ENCODE measurements around the gene MYPN. TPM values are rescaled to one million over a fixed set of nuclear protein-coding genes. Genes with fewer than 3 reads are reported as not detected.
A peak's percentile ranks its signal among the peaks of the same experiment; 100 is the strongest.
"Not testable (repeated sequence)": the region's sequence is repeated elsewhere in the genome, so short reads cannot be mapped to it uniquely, and the experiment has no call there.

Gene MYPN
- total RNA-seq, 1 experiment from 2014 or later: 1.5 TPM

GRCh38 chr10:68231106-68231816 is 122.0 kb downstream of the MYPN start:
- peak; percentile 51 for DNase-seq (ENCODE audit: low spot score)

DNA sequence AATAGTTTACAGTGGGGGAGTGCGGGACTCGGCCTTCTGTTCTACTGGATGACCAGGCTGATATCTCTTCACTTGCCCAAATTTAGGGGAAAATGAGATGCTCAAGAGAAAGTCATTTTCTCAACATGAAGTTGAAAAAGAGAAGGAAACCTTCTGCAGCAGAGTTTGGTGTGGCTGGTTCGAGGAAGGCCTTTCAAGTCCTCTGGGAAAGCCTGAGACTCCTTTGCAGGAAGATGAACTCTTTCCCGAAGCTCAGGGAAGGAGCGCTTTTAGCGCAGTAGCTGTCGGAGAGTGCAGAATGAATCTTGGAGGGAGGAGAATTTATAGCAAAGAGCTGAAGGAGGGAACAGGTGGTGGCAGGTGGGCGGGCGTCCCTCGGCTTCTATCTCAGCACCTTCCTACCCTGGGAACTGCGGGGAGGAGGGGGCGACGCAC is 122.5 kb downstream of the MYPN start, which contains the start of gene ATOH7:
Gene ATOH7 (minus strand): TSS at position 297 of the 435 bp plus-strand sequence. CDS start 436 bp downstream, outside the sequence.
- no peak for DNase-seq (ENCODE audit: low spot score)

- DNase-seq (ENCODE audit: low spot score): no peak
Measured at GRCh38 chr10:68233046-68233445, 123.8 kb downstream of the MYPN start.

GRCh38 chr10:68235111-68235510 is 125.8 kb downstream of the MYPN start:
- no peak for DNase-seq (ENCODE audit: low spot score)

- no peak for DNase-seq (ENCODE audit: low spot score)
Measured at GRCh38 chr10:68235581-68235980, 126.3 kb downstream of the MYPN start.

DNA sequence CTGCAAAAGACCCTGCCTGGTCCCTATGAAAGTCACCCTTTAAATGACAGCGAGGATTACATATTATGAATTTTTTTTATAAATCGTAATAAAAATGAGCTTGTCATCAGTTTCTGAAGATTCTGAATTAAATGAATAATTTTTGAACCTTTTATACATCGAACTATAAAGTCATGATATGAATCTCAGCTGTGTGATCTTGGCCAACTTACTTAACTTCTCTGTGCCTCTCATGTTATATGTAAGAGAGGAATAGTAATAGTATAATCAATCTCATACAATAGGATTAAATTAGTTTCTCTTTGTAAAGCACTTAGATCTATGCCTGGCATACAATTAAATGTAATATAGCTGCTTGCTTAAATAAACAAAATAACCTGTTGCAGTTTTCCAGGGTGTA is 127.9 kb downstream of the MYPN start:
- no peak for DNase-seq (ENCODE audit: low spot score)

- no peak for DNase-seq (ENCODE audit: low spot score)
Measured at GRCh38 chr10:68238371-68238770, 129.1 kb downstream of the MYPN start.

DNA sequence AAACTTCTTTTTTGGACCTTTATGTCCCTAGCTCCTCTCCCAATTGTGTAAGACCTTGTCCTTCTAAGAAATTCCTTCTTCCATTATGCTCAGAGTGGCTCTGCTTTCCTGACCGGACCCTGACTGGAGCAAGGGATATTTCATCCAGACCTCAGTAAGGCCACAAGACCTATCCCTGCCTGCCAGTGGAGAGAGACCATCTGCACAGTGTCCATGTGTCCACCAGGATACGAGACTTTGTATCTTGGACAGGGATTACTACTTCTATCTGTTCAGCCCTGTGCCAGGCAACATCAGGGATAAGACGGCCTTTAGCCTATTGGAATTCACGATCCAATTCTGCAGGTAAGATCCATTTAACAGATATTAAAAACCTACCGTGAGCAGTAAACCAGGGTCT is 129.8 kb downstream of the MYPN start:
- DNase-seq (ENCODE audit: low spot score): no peak

DNA sequence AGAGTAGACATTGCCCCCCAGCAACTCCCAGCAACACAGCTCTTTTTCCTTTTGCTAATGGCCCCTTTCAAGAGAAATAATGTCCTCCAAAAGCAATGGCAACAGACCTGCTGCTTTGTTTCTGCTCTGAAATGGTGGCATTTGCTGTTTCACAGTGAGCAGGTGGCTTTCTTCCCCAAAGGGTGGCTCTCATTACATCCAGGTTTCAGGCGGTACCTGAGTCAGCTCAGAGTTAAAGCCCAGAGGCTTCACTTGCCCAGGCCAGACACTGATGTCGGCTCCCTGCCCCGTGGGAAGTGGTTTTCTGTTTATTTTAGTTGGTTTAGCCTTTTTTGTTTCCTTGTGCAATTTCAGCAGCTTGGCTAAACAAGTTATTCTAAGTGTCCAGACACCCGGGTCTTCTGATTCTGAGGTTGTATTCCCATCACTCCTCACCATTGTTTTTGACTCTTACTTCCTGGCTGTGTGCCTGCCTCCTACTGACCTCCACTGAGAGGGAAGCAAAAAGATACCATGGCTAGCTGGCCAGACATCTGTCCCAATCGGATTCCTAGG is 130.4 kb downstream of the MYPN start:
- DNase-seq (ENCODE audit: low spot score): no peak

DNA sequence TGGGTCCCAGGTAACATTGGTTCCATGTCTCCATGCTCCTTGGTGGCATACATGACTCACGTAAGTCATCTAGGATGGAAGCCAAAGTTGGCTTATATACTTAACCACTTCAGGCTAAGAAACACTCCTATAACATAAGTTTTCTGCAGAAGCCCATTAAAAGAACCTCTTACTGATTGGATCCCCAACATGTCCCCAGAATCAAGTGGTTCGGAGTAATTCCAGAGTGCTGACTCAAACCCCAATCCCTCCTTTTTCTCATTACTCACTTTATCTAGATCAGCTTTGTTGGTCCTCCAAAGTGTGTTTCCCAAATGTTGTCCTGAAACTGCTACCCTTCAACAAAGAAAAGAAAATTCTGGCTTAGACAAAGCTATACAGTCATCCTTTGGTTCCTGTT is 132.8 kb downstream of the MYPN start:
- DNase-seq (ENCODE audit: low spot score): no peak

DNA sequence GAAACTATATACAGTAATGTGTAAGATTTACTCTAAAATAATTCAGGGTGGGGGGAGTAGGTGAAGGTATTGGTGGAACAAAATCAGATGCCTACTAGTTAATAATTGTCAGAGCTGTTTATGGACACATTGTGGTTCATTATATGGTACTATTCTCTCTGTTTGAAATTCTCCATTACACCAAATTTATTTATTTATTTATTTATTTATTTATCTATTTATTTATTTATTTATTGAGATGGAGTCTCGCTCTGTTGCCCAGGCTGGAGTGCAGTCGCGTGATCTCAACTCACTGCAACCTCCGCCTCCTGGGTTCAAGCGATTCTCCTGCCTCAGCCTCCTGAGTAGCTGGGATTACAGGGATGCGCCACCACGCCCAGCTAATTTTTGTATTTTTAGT is 137.1 kb downstream of the MYPN start:
- not testable (repeated sequence) for DNase-seq (ENCODE audit: low spot score)

GRCh38 chr10:68247931-68248330 is 138.6 kb downstream of the MYPN start:
- DNase-seq (ENCODE audit: low spot score): no peak

- no peak for DNase-seq (ENCODE audit: low spot score)
Measured at GRCh38 chr10:68249297-68249696, 140.0 kb downstream of the MYPN start.

DNA sequence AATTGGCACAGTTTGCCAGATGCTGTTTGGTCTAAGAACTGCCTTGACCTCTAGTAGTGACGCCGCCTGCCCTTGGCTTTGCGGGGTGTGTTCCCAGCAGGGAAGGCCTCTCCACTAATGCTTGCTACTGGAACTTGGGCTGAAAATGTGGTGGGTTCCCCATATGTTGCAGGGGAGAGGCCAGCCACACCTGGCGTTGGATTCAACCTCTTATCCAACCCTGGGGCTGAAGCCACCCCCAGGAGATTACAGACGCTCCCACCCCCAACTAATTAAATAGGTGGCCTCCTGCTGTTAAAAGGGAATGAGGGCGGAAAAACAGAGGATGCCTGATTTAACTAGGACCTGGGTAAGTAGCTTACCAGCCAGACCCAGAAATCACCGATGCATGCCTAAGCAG is 141.9 kb downstream of the MYPN start:
- no peak for DNase-seq (ENCODE audit: low spot score)

DNA sequence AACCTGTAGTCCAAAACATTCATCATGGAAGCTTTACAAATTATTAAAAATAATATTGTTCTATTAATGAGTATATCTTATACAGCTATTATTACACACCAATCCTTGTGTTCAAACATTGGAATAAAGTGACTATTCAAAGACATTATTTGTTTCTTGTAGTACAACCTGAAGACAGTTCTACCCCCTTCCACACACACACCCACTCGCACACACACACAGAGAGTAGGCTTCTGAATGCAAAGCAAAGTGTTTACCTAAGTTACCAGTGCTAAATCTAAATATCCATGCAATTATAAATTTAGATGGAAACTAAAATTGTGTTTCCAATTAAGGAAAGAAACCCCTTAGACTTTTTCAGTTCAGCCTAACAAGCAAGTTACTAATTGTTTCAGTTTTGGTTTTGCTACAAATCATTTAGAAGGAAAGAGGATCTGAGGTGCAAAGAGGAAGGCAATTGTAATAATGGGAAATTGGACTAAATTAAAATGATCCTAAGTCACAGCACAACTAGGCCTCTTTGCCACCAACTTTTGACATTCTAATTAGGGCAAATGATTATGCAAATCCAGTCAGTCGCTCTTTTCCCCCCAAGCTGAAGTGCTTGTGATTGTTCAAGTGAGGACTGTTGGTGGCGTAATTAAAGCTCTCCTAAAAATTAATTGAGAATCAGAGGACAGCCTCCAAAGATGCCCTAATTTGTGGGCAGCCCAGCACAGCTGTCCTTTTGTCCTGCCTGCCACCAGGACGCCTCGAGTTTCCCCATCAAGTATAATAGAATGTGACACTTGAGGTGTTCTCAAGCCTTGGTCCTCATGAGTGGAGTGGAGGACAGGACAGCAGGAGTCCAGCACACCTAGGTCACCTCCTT is 142.6 kb downstream of the MYPN start:
- DNase-seq (ENCODE audit: low spot score): no peak

- no peak for DNase-seq (ENCODE audit: low spot score)
Measured at GRCh38 chr10:68253346-68253745, 144.1 kb downstream of the MYPN start.

DNA sequence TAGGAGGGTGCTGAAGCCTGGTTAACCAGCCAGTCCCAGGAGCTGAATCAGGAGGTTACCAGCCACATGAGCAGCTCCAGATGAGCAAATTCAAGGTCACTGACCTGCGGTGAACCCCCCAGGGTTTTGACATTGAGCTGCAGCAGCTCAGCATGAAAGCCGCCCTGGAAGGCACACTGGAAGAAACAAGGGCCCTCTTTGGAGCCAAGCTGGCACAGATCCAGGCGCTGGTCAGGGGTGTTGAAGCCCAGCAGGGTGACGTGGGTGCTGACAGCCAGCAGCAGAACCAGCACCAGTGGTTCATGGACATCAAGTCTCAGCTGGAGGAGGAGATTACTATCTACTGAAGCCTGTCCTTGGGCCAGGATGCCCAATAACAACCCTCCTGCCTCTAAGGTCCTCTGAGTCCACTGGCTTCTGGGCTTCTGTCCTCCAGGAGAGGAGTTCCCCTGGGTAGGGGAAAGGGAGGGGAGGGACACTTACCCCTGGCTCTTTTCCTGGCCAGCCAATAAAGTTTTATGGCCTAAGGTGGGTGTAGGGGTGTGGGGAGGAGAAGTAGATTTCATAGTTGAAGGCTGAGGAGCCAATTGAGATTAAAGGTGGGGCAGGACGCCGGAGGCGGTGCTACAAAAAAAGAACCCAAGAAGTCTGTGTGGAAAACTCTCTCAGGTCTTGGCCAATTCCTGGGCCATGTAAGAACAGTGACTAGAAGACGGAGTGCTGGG is 152.0 kb downstream of the MYPN start:
- no peak for DNase-seq (ENCODE audit: low spot score)

Other genes starting within 250 kb of the MYPN start
- 21.4 and 49.9 TPM in 2 replicates for gene SIRT1, start 224.8 kb upstream of the MYPN start, total RNA-seq (2014; rRNA removed; shearing (Covaris generic))
- 65.3 and 76.7 TPM in 2 replicates for gene HERC4, start 34.2 kb upstream of the MYPN start, total RNA-seq (2014; rRNA removed; shearing (Covaris generic))
- not detected in 2 replicates for gene ATOH7, start 122.6 kb downstream of the MYPN start, total RNA-seq (2014; rRNA removed; shearing (Covaris generic))
- 30.4 and 31.8 TPM in 2 replicates for gene HNRNPH3, start 222.6 kb downstream of the MYPN start, total RNA-seq (2014; rRNA removed; shearing (Covaris generic))
- 9.2 and 9.6 TPM in 2 replicates for gene PBLD, start 223.4 kb downstream of the MYPN start, total RNA-seq (2014; rRNA removed; shearing (Covaris generic))

Data from A172 (cell line).